Stimulated activated CD4-positive, alpha-beta T cell treated with anti-CD3 and anti-CD28 coated beads, Interleukin-1b, Interleukin-23, amount 100 ng/mL, for 4 hours (primary cell): ENCODE results near the gene CYP2W1.

Source experiments
- DNase-seq, 2 donors: peaks; one replicate each; pipeline ENCODE4 v3.0.0-alpha.2; 2020; ENCODE audit warnings: low read depth in 2 of 2

Gene CYP2W1

GRCh38 chr7:966291-967069 is 16.5 kb upstream of the CYP2W1 start:
- no peak for DNase-seq

DNA sequence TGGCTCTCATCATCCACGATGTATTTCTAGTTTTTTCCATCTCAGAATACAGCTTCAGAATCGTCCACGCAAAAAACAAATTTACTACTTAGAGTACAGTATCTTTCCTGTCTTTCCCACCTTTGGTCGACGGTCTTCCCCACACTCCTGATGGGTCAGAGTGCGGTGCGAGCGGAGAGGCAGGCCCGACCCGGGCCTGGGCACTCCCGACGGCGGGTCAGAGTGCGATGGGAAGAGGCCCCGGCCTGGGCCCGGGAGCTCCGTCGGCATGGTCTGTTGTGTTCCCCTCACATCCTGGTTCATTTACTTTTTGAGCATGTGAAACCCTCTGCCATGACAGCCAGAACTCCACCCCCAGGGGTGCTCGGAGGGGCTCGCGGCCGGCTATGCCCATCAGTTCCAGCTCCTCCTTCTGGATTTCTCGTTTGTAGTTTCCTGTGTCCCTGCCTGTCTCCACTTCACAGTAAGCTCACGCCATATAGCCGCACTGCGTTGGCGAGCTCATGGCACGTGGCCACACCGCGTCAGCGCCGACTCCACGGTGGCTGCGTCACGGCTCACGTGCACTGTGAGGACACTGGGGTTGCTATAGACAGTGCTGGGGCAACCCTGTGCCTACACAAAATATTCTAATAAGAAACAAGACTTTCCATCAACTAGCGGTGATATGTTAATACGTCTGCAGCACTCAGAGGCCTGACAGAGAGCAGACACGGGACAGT is 15.5 kb upstream of the CYP2W1 start:
- no peak for DNase-seq

GRCh38 chr7:968205-969105 is 14.5 kb upstream of the CYP2W1 start:
- DNase-seq: no peak

DNA sequence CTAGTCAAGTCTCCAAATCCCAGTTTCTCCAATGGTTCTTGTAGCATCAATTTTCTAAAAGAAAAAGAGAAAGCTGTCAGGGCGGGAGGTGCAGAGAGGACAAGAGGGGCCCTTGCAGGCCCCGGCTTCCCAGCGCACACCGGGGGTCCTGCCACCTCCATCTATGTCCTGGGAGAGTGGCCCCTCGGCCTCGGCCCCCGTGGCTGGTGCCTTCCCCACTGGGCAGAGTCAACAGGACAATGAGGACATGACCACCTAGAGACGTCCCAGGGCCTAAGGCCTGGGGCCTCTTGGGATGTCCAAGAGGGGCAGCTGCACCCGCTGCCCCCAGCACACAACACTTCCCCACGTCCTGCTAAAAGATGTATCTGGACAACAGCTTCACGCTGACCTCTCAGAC is 13.6 kb upstream of the CYP2W1 start:
- no peak for DNase-seq

- DNase-seq: no peak
Observed at GRCh38 chr7:970744-971143, 12.2 kb upstream of the CYP2W1 start.

- no peak for DNase-seq
Observed at GRCh38 chr7:972110-972509, 10.9 kb upstream of the CYP2W1 start.

GRCh38 chr7:972676-973309 is 10.2 kb upstream of the CYP2W1 start:
- no peak for DNase-seq

DNA sequence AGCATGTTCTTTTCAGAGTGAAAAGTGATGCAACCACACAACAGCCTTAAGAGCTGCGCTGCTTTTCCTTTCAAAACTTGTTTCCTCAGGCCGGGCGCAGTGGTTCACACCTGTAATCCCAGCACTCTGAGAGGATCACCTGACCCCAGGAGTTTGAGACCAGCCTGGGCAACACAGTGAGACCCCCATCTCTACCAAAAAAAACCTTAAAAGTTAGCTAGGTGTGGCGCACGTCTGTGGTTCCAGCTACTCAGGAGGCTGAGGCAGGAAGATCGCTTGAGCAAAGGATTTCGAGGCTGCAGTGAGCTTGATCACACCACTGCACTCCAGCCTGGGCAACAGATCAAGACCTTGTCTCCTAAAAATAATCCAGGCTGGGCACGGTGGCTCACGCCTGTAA is 9.7 kb upstream of the CYP2W1 start:
- DNase-seq: no peak

DNA sequence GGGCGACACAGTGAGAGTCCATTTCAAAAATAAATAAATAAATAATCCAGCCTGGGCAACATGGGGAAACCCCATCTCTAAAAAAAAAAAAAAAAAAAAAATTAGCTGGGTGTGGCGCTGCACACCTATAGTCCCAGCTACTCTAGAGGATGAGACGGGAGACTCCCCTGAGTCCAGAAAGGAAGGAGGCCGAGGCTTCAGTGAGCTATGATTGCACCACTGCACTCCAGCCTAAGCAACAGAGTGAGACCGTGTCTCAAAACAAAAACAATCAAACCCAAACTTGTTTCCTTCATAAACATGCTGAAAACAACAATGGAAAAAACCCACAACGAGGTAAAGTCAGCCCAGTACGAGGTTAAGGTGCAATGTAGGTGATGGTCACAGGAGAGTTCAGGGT is 8.8 kb upstream of the CYP2W1 start:
- DNase-seq: no peak

GRCh38 chr7:974820-975681 is 7.9 kb upstream of the CYP2W1 start, which contains the start of gene COX19:
TSS of gene COX19 (minus strand) at chr7:975549. CDS start at chr7:975509, 40 bp downstream.
- DNase-seq: peak; percentile 88 to 90

- no peak for DNase-seq
Observed at GRCh38 chr7:975702-976473, 7.1 kb upstream of the CYP2W1 start.

DNA sequence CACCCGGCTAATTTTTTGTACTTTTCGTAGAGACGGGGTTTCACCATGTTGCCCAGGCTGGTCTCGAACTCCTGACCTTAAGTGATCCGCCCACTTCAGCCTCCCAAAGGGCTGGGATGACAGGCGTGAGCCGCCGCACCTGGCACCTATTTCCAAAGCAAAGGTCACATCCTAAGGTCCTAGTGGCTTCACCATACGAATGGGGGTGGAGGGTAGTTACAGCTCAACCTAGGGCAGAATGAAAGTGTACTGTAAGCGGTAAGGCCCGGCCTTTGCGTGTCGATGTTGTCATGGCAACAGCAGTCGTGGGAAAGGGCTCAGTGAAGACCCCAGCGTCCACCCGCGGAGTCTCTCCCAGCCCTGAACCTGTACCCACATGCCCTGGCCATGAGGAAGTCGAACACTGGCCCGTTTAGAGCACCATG is 6.1 kb upstream of the CYP2W1 start:
- DNase-seq: no peak

GRCh38 chr7:977326-978048 is 5.5 kb upstream of the CYP2W1 start:
- no peak for DNase-seq

- no peak for DNase-seq
Observed at GRCh38 chr7:978049-978346, 5.0 kb upstream of the CYP2W1 start.

GRCh38 chr7:978416-979091 is 4.4 kb upstream of the CYP2W1 start:
- DNase-seq: no peak

DNA sequence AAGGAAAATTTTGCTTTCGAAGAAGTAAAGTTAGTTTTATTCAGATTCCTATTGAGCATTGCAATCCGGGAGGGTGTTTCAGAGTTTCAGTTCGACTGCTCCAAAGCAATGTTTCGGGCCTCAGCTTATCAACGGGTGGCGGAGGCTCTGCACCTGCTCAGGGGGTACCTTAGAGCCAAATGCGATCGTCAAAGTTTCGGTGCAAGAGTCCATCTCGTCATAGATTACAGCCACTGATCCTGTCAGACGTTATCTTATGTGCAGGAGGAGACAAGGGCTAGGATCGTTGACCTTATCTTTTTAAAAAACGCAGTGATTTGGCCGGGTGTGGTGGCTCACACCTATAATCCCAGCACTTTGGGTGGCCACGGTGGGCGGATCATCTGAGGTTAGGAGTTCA is 3.8 kb upstream of the CYP2W1 start:
- no peak for DNase-seq

- no peak for DNase-seq
Observed at GRCh38 chr7:979886-980571, 3.0 kb upstream of the CYP2W1 start.

DNA sequence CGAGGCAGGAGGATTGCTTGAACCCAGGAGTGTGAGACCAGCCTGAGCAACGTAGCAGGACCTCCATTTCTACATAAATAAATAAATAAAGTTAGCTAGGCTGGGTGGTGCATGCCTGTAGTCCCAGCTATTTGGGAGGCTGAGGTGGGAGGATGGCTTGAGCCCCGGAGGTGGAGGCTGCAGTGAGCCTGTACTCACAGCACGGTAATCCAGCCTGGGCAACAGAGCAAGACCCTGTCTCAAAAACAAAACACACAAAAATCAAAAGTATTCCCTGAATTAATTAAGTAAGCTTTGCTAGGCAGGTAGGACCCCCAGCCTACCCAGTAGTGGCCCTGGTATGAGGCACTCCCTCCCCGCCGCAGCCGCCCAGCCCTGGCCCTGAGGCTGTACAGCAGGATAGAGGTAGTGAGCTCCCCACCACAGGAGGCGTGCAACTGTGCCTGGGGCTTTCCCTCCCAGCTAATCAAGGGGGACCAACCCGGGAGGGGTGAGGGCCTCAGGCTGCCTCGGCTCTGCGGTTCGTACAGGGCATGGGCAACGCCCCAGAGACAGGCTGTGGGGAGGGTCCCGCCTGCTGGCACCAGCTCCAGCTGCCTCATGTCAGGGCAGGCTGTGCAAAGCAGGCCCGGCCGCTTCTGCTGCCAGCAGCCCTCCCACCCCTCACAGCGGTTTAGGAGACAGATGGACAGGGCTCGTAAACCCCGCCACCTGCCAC is 1.0 kb upstream of the CYP2W1 start:
- no peak for DNase-seq
